Erythroblast (primary cell): ENCODE data around the gene GPR4.
"Not testable (repeated sequence)": the region's sequence is repeated elsewhere in the genome, so short reads cannot be mapped to it uniquely, and the experiment has no call there.

Experiments used
- GATA1 ChIP-seq: IDR thresholded peaks from 2 replicates; pipeline ENCODE4 v1.6.1; 2011; ENCODE audit warnings: low read depth, mild to moderate bottlenecking, control low read depth, low read length, moderate library complexity
- POLR2A ChIP-seq: IDR thresholded peaks from 2 replicates; pipeline ENCODE4 v1.6.1; 2011; ENCODE audit warnings: mild to moderate bottlenecking, low read length

GRCh38 chr19:45615056-45615455, 13.0 kb upstream of the GPR4 start:
- not testable (repeated sequence) for TF ChIP-seq POLR2A, GATA1
